Measurements from ENCODE around the gene PGM1. TPM values are rescaled to one million over a fixed set of nuclear protein-coding genes. Genes with fewer than 3 reads are reported as not detected.

Gene PGM1
- total RNA-seq, 1 experiment from 2014 or later = 67.1 TPM

GRCh38 chr1:63683759-63684158 lies 90.5 kb downstream of the PGM1 start:
- H3K4me2 ChIP-seq (ENCODE audit: low read depth, low read length, poor library complexity, severe bottlenecking) = no peak overlapping the region
- no peaks in the 10 kb centered on the region for H3K36me3 ChIP-seq (ENCODE audit: insufficient read depth, low read length)
- no peaks in the 10 kb centered on the region for H4K20me1 ChIP-seq (ENCODE audit: insufficient read depth, low read depth, low read length)
- no peaks in the 10 kb centered on the region for H3K4me1 ChIP-seq (ENCODE audit: low read length)
- no peak overlapping the region for H3K27ac ChIP-seq (ENCODE audit: low read length)
- H3K9ac ChIP-seq (ENCODE audit: low read length) = no peak overlapping the region
- DNase-seq = no peak
- H3K4me3 ChIP-seq (ENCODE audit: low read length) = no peak overlapping the region
- no peaks in the 10 kb centered on the region for H3K9me2 ChIP-seq (replicated peaks; ENCODE audit: insufficient read depth, low read length)
- H3K27me3 ChIP-seq (ENCODE audit: low read length) = no peaks in the 10 kb centered on the region
- no peaks in the 10 kb centered on the region for H3K79me2 ChIP-seq (ENCODE audit: low read length)
- H3K9me3 ChIP-seq (ENCODE audit: low read length) = no peaks in the 10 kb centered on the region
- no peak overlapping the region for H2AFZ ChIP-seq (ENCODE audit: low read length)

DNA sequence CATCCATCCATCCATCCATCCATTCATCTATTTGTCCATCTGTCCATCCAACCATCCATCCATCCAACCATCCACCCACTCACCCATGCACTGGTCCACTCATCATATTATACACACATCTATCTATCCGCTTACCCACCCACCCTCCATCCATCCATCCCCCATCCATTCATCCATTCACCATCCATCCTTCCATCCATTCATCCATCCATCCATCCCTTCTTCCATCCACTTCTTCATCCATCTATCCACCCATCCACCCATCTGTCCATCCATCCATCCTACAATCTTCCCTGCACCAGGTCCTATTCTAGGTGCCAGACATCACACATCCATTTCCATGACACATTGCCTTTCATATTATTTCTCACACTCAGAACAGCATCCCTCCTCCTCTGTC lies 93.5 kb downstream of the PGM1 start:
- H3K79me2 ChIP-seq (ENCODE audit: low read length) = no peaks in the 10 kb centered on the region
- no peak overlapping the region for H3K9ac ChIP-seq (ENCODE audit: low read length)
- H3K4me1 ChIP-seq (ENCODE audit: low read length) = no peaks in the 10 kb centered on the region
- no peak overlapping the region for H3K27ac ChIP-seq (ENCODE audit: low read length)
- no peak overlapping the region for H2AFZ ChIP-seq (ENCODE audit: low read length)
- H3K9me2 ChIP-seq (replicated peaks; ENCODE audit: insufficient read depth, low read length) = no peaks in the 10 kb centered on the region
- no peaks in the 10 kb centered on the region for H3K27me3 ChIP-seq (ENCODE audit: low read length)
- no peaks in the 10 kb centered on the region for H3K36me3 ChIP-seq (ENCODE audit: insufficient read depth, low read length)
- DNase-seq = no peak
- no peak overlapping the region for H3K4me3 ChIP-seq (ENCODE audit: low read length)
- H3K4me2 ChIP-seq (ENCODE audit: low read depth, low read length, poor library complexity, severe bottlenecking) = no peak overlapping the region
- no peaks in the 10 kb centered on the region for H4K20me1 ChIP-seq (ENCODE audit: insufficient read depth, low read depth, low read length)
- H3K9me3 ChIP-seq (ENCODE audit: low read length) = no peaks in the 10 kb centered on the region

DNA sequence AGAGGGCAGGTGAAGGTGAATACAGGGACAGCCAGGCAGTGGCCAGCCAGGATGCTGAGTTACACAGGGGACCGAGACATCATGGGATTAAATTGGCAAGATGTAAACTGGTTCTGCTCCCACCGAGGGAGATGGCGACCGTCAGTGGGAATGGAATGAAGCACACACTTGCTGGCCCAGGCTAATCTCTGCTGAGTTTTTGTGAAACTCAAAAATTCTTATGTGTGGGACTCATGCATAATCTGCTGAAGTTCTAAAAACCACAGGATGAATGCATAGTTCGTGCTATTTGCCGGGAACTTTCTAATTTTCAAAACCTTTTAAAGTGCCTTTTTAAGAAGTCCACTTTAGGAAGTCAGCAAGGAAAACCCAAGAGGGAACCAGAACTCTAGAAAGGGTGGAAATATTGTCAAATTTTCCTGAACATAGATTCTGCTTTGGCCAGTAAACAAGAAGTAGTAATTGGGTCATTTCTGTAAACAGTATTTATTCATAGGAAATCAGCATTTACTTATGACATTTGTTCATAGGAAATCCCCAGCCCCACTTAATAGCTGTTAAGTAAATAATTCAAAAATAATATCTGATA lies 95.2 kb downstream of the PGM1 start:
- H3K9ac ChIP-seq (ENCODE audit: low read length) = no peak overlapping the region
- no peak overlapping the region for H3K27ac ChIP-seq (ENCODE audit: low read length)
- no peak for DNase-seq
- H3K4me3 ChIP-seq (ENCODE audit: low read length) = no peak overlapping the region
- H3K79me2 ChIP-seq (ENCODE audit: low read length) = no peaks in the 10 kb centered on the region
- no peaks in the 10 kb centered on the region for H4K20me1 ChIP-seq (ENCODE audit: insufficient read depth, low read depth, low read length)
- no peak overlapping the region for H2AFZ ChIP-seq (ENCODE audit: low read length)
- no peaks in the 10 kb centered on the region for H3K4me1 ChIP-seq (ENCODE audit: low read length)
- H3K9me2 ChIP-seq (replicated peaks; ENCODE audit: insufficient read depth, low read length) = no peaks in the 10 kb centered on the region
- H3K36me3 ChIP-seq (ENCODE audit: insufficient read depth, low read length) = no peaks in the 10 kb centered on the region
- no peak overlapping the region for H3K4me2 ChIP-seq (ENCODE audit: low read depth, low read length, poor library complexity, severe bottlenecking)
- no peaks in the 10 kb centered on the region for H3K9me3 ChIP-seq (ENCODE audit: low read length)
- no peaks in the 10 kb centered on the region for H3K27me3 ChIP-seq (ENCODE audit: low read length)

- Histone ChIP-seq H2AFZ (ENCODE audit: low read length) (no peak overlapping the region), H3K9me3 (ENCODE audit: low read length) (no peaks in the 10 kb centered on the region), H3K27ac (ENCODE audit: low read length) (no peak overlapping the region), H3K4me2 (ENCODE audit: low read depth, low read length, poor library complexity, severe bottlenecking) (no peak overlapping the region), H3K36me3 (ENCODE audit: insufficient read depth, low read length) (no peaks in the 10 kb centered on the region), H3K4me1 (ENCODE audit: low read length) (no peaks in the 10 kb centered on the region), H3K79me2 (ENCODE audit: low read length) (no peaks in the 10 kb centered on the region), H4K20me1 (ENCODE audit: insufficient read depth, low read depth, low read length) (no peaks in the 10 kb centered on the region), H3K9me2 (replicated peaks; ENCODE audit: insufficient read depth, low read length) (no peaks in the 10 kb centered on the region), H3K9ac (ENCODE audit: low read length) (no peak overlapping the region), H3K4me3 (ENCODE audit: low read length) (no peak overlapping the region), H3K27me3 (ENCODE audit: low read length) (no peaks in the 10 kb centered on the region)
- DNase-seq = no peak
Measured at GRCh38 chr1:63690966-63691700, 97.9 kb downstream of the PGM1 start.

DNA sequence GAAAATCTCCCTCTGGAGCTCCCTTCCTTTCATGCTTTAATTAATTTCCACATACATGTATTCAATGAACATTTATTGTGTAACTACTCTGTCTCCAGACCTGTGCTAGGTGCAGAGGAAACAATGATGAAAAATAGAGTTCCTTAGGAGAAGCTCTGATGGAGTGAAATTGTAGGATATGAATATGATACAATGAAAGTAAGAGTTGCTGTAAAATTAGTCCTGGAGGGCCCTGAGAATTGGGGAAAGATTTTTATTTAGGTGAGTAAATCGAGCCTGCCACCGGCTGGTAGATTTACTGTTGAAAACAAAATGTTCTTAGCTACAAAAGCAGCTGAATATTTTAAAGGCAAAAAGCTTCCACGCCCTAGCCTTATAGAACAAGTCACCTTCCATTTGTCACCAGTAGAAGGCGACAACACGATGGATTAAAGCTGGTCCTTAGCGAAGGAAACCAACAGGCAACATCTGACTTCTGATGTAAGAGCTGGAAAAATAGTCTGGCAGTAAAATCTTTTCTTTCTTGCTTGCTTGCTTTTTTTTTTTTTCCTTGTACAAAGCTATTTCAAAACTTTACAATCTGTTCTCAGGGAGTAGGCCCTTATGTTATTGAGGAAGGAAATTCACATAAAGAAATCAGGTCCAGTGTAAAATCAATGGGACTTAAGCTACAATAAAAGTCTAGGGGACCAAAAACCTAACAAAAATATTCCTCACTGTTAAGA lies 98.7 kb downstream of the PGM1 start:
- Histone ChIP-seq H3K4me2 (ENCODE audit: low read depth, low read length, poor library complexity, severe bottlenecking) (no peak overlapping the region), H3K4me3 (ENCODE audit: low read length) (no peak overlapping the region), H3K36me3 (ENCODE audit: insufficient read depth, low read length) (no peaks in the 10 kb centered on the region), H4K20me1 (ENCODE audit: insufficient read depth, low read depth, low read length) (no peaks in the 10 kb centered on the region), H3K27me3 (ENCODE audit: low read length) (no peaks in the 10 kb centered on the region), H2AFZ (ENCODE audit: low read length) (no peak overlapping the region), H3K27ac (ENCODE audit: low read length) (no peak overlapping the region), H3K4me1 (ENCODE audit: low read length) (no peaks in the 10 kb centered on the region), H3K79me2 (ENCODE audit: low read length) (no peaks in the 10 kb centered on the region), H3K9me3 (ENCODE audit: low read length) (no peaks in the 10 kb centered on the region), H3K9ac (ENCODE audit: low read length) (no peak overlapping the region), H3K9me2 (replicated peaks; ENCODE audit: insufficient read depth, low read length) (no peaks in the 10 kb centered on the region)
- DNase-seq = peak; percentile 79

DNA sequence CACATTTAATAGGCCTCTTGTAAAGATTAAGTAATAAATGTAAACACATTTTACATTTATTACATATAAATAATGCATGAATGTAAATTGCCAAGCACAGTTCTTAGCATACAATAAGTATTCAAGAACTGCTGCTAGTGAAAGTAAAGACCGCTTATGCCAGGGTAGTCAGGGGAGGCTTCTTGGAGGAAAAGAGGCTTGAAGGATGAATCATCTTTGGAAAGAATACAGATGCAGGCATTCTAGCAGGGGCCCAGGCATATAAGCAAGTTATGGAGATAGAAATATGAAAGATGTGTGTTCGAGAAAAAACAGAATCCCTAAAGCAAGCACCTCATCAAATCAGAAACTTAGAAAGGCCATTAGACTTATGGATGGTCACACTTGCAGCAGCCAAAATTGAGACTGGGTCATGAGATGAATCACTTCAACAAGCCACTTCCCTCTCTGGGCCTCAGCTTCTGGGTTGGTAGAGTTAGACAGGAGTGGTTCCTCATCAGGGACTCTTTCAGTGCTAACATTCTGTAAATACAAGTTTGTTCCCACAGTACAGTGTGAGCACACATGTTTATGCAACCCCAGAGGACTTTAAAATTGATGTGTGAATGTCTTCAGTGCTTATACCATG lies 100.8 kb downstream of the PGM1 start:
- H3K4me3 ChIP-seq (ENCODE audit: low read length) = no peak overlapping the region
- no peak overlapping the region for H3K9ac ChIP-seq (ENCODE audit: low read length)
- H3K4me2 ChIP-seq (ENCODE audit: low read depth, low read length, poor library complexity, severe bottlenecking) = no peak overlapping the region
- H3K27ac ChIP-seq (ENCODE audit: low read length) = no peak overlapping the region
- no peak overlapping the region for H2AFZ ChIP-seq (ENCODE audit: low read length)
- H3K9me2 ChIP-seq (replicated peaks; ENCODE audit: insufficient read depth, low read length) = no peaks in the 10 kb centered on the region
- H3K4me1 ChIP-seq (ENCODE audit: low read length) = no peaks in the 10 kb centered on the region
- H3K27me3 ChIP-seq (ENCODE audit: low read length) = no peaks in the 10 kb centered on the region
- H3K79me2 ChIP-seq (ENCODE audit: low read length) = no peaks in the 10 kb centered on the region
- peak; percentile 43 for DNase-seq
- no peaks in the 10 kb centered on the region for H3K36me3 ChIP-seq (ENCODE audit: insufficient read depth, low read length)
- no peaks in the 10 kb centered on the region for H4K20me1 ChIP-seq (ENCODE audit: insufficient read depth, low read depth, low read length)
- H3K9me3 ChIP-seq (ENCODE audit: low read length) = no peaks in the 10 kb centered on the region

DNA sequence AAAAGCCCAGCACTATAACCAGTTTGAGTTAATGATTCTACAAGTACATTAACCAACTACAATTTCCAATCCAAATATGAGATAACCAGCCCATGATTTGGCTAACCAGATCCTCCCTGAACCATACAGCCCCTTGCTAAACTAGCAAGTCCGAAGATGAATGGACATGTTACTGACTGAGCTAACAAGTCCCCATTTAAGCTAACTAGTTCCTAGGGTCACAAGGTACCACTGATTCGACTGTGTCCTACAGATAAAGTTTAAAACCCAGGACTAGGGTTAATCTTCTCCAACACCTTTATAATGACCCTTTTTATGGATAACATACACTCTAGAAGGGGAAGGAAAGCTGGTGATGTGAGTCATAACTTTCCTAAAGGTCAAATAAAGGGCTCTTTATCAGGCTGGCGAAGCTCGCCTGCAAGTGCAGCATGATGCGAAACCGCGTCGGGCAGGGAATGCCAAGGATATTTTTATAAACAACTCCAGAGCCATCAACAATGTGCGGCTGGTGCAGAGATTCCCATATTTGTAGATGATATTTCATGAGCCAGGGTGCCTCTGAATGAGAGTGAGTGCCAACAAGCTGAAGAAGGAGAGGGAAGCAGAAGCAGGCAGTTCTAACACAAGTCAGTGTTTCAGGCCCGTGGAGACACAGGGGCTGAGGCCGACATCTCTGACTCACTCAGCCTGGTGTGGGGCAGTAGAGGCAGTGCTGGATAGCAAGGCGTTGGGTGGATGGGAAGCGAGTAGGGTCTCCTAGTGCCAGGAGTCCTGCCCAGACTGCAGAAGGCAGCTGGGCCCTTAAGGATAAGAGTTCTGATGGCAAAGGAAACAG lies 105.0 kb downstream of the PGM1 start:
- no peaks in the 10 kb centered on the region for H3K4me1 ChIP-seq (ENCODE audit: low read length)
- no peak overlapping the region for H3K9ac ChIP-seq (ENCODE audit: low read length)
- no peaks in the 10 kb centered on the region for H3K79me2 ChIP-seq (ENCODE audit: low read length)
- no peaks in the 10 kb centered on the region for H3K27me3 ChIP-seq (ENCODE audit: low read length)
- H2AFZ ChIP-seq (ENCODE audit: low read length) = no peak overlapping the region
- no peak overlapping the region for H3K4me2 ChIP-seq (ENCODE audit: low read depth, low read length, poor library complexity, severe bottlenecking)
- H3K9me3 ChIP-seq (ENCODE audit: low read length) = no peaks in the 10 kb centered on the region
- H3K9me2 ChIP-seq (replicated peaks; ENCODE audit: insufficient read depth, low read length) = no peaks in the 10 kb centered on the region
- no peak overlapping the region for H3K27ac ChIP-seq (ENCODE audit: low read length)
- H3K4me3 ChIP-seq (ENCODE audit: low read length) = no peak overlapping the region
- no peak for DNase-seq
- H4K20me1 ChIP-seq (ENCODE audit: insufficient read depth, low read depth, low read length) = no peaks in the 10 kb centered on the region
- H3K36me3 ChIP-seq (ENCODE audit: insufficient read depth, low read length) = no peaks in the 10 kb centered on the region
